ENCODE measurements around the gene TAF6L.

The TAF6L gene

GRCh38 chr11:62774407-62774806 lies 3.2 kb downstream of the TAF6L start:
- TF ChIP-seq CTCF (IDR thresholded peaks at IDR 0.05; ENCODE audit: extremely low read depth, missing control alignments), result no peak
- no peak for DNase-seq (ENCODE audit: low spot score)

DNA sequence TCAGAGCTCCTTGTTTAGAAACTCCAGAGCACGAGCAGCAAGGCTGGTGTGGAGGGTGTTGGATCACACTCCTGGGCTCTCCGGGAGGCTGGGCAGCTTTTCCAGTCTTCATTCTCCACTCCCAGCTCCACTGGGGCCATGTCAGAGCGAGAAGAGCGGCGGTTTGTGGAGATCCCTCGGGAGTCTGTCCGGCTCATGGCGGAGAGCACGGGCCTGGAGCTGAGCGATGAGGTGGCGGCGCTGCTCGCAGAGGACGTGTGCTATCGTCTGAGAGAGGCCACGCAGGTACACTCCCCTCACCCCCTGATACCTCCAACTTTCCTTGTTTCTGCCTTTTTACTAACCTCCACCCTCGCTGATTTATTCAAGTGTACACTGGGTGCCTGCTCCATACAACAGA lies 4.5 kb downstream of the TAF6L start:
- DNase-seq (ENCODE audit: low spot score), result no peak
- TF ChIP-seq CTCF (IDR thresholded peaks at IDR 0.05; ENCODE audit: extremely low read depth, missing control alignments), result no peak

DNA sequence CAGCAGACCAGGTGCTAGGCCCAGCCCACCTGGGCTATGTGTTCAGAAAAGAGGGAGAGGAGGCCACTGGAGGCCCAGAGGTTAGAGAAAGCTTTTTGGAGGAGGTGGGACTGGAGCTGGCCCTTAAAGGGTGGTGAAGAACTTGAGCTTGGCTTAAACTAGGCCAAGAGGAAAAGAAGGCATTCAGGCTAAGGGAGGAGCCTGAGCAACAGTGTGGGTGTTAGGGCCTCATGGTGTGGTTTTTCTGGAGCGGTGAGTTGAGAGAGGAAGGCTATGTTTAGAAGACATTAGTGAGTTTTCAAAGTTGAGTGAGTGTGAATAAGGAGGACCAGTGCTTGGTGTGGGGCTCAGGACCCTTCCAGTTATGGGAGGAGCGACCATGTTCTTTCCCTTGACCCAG lies 6.2 kb downstream of the TAF6L start:
- no peak for DNase-seq (ENCODE audit: low spot score)
- no peak for TF ChIP-seq CTCF (IDR thresholded peaks at IDR 0.05; ENCODE audit: extremely low read depth, missing control alignments)

DNA sequence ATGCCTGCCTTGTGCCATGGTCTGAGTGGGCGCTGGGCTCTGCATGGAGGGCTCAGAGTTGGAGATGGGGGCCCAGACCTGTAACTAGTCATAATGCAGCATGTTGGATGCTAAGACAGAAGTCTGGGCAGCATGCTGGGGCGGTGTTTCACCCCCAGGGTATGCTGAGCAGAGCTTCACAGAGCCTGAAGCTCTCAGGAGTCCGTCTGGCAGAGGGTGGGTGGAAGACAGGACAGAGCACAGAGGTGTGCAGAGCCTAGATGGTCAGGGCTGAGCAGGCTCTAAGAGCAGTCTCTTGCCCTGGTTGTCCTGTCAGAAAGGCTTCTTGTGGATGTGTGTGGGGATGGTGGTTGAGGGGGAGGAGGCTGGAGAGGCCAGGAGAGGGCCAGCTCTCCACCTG lies 7.2 kb downstream of the TAF6L start:
- no peak for DNase-seq (ENCODE audit: low spot score)
- TF ChIP-seq CTCF (IDR thresholded peaks at IDR 0.05; ENCODE audit: extremely low read depth, missing control alignments), result no peak

DNA sequence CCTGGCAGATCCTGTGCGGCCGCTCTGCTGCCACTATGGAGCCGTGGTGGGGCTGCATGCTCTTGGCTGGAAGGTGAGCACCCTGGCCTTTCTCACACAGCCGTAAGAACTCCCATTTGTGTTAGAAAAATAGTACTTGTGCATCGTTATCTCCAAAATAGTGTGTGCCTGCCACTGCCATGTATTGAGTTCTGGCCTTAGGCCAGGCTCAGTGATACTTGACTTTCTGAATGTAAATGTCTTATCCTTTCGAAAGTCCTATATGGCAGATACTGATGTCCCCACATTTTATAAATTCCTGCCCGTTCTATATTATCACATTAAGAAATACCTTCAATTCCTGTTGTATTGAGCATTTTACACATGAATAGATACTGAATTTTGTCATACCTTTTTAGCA lies 11.6 kb downstream of the TAF6L start:
- no peak for DNase-seq (ENCODE audit: low spot score)
- no peak for TF ChIP-seq CTCF (IDR thresholded peaks at IDR 0.05; ENCODE audit: extremely low read depth, missing control alignments)

DNA sequence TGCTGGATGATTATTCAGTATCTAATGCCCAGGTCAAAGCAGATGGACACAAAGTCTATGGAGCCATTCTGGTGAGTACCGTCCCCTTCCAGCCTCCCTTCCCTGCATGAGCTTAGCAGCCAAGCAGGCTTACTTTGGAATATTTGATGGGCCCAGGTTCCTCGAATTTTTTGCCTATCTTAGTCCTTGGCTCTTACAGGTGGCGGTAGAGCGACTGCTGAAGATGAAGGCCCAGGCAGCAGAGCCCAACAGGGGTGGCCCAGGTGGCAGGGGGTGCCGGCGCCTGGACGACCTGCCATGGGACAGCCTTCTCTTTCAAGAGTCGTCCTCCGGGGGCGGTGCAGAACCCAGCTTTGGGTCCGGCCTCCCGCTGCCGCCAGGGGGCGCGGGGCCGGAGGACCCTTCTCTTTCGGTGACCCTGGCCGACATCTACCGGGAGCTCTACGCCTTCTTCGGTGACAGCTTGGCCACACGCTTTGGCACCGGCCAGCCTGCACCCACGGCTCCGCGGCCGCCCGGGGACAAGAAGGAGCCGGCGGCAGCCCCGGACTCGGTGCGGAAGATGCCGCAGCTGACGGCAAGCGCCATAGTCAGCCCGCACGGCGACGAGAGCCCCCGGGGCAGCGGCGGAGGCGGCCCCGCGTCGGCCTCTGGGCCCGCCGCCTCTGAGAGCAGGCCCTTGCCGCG lies 15.3 kb downstream of the TAF6L start:
- TF ChIP-seq CTCF (IDR thresholded peaks at IDR 0.05; ENCODE audit: extremely low read depth, missing control alignments), result peak; percentile 99
- DNase-seq (ENCODE audit: low spot score), result peak; percentile 93

- peak; percentile 98 for DNase-seq (ENCODE audit: low spot score)
- peak; percentile 56 for TF ChIP-seq CTCF (IDR thresholded peaks at IDR 0.05; ENCODE audit: extremely low read depth, missing control alignments)
Observed at GRCh38 chr11:62787005-62787759, 16.0 kb downstream of the TAF6L start, which contains the start of gene TMEM179B. TSS of gene TMEM179B (plus strand) at chr11:62787402. CDS start at chr11:62787432, 30 bp downstream.

All from GM20000 (cell line).